GM18909 (cell line): ENCODE data around the gene KLHL5.
"Not testable (repeated sequence)": the region's sequence is repeated elsewhere in the genome, so short reads cannot be mapped to it uniquely, and the experiment has no call there.

Source experiments
- ATAC-seq: cut with Tn5 transposase; IDR thresholded peaks from one replicate; pipeline ENCODE4 v1.9.1; 2021; ENCODE audit warnings: mild to moderate bottlenecking; ENCODE audit not compliant: unreplicated experiment, poor library complexity

Gene KLHL5, protein sequence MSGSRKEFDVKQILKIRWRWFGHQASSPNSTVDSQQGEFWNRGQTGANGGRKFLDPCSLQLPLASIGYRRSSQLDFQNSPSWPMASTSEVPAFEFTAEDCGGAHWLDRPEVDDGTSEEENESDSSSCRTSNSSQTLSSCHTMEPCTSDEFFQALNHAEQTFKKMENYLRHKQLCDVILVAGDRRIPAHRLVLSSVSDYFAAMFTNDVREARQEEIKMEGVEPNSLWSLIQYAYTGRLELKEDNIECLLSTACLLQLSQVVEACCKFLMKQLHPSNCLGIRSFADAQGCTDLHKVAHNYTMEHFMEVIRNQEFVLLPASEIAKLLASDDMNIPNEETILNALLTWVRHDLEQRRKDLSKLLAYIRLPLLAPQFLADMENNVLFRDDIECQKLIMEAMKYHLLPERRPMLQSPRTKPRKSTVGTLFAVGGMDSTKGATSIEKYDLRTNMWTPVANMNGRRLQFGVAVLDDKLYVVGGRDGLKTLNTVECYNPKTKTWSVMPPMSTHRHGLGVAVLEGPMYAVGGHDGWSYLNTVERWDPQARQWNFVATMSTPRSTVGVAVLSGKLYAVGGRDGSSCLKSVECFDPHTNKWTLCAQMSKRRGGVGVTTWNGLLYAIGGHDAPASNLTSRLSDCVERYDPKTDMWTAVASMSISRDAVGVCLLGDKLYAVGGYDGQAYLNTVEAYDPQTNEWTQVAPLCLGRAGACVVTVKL

DNA sequence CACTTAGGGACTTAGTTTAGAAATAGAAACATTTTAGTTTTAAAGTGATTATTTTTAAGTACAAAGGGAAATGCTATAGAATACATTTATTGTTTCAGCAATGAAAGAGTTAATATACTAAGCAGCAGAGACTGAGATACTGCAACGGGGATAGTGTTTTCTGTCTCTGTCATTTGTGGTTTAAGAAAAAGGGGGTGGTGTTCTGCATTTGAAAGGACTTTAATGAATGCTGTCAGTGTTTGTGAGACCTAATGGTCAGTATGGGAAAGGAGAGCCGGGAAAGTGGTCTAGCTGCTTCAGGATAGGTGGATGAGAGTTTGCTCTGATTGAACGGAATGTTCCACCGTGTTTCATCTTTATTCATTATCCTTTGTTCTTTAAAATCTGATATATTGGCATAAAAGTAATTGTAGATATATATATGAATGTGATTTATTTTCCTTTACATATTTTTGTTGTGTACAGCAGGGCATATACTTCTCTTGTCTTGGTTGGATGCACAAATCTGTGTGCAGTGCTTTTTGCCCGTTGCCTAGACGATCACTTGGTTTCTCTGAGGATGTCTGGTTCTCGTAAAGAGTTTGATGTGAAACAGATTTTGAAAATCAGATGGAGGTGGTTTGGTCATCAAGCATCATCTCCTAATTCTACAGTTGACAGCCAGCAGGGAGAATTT is at the start of gene KLHL5:
KLHL5 (plus strand) TSS at position 139 of the 676 bp plus-strand sequence; CDS start at position 560, 421 bp downstream.
- ATAC-seq, result no peak

DNA sequence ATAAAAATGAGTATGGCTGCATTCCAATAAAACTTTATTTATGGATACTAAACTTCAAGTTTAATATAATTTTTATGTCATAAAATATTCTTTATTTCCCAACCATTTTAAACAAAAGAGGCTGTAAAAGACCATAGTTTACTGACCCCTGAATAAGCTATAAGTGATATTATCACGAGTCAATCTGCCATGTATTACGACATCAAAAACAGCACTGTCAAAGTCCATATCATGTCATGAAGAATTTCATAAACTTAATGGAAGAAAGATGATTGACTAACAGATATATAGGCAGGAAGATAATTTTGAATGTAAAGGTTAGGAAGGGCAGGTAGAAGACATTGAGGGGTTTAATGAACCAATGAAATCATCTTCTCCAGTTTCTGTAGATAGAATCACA is 48.0 kb upstream of the KLHL5 start:
- no peak for ATAC-seq

DNA sequence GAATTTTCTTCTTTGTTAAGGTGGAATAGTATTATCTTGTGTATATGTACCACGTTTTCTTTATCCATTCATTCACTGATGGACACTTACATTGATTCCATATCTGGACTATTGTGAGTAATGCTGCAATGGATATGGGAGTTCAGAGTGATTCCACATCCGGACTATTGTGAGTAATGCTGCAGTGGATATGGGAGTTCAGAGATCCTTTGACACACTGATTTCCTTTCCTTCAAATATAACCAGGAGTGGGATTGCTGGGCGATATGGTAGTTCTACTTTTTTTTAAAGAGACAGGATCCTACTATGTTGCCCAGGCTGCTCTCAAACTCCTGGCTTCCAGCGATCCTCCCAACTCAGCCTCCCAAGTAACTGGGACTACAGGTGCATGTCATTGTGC is 41.9 kb upstream of the KLHL5 start:
- ATAC-seq, result no peak

DNA sequence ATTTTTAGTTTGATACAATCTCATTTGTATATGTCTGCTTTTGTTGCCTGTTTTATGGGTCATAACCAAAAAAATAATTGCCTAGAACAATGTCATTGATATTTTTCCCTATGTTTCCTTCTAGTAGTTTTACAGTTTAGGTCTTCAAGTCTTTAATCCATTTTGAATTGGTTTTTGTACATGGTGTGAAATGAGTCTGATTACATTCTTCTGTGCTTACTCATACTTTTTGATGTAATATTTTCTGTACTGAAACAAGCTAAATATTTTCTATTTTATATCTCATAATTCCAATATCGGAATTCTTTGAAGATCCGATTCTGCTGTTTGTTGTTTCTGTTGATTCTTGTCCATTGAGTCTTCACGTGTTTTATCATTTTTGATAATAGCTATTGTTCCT is 40.4 kb upstream of the KLHL5 start:
- no peak for ATAC-seq

DNA sequence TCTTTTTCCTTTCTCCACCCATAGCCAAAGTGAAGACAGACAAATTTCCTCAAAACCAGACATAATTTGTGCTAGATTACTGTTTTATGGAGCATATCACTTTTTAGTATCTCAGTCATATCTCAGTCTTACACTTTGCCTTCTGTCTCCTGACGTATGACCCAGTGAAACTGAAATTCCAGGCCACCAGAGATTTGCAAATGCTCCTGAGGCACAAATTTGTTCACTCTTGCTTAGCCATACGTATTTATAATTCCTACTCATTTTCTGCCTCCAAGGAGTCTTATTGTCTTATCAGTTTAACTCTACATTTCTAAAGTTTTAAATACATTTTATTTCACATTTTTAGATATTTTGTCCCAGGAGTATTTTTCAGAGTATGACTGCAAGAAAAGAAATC is 39.8 kb upstream of the KLHL5 start:
- ATAC-seq, result no peak

DNA sequence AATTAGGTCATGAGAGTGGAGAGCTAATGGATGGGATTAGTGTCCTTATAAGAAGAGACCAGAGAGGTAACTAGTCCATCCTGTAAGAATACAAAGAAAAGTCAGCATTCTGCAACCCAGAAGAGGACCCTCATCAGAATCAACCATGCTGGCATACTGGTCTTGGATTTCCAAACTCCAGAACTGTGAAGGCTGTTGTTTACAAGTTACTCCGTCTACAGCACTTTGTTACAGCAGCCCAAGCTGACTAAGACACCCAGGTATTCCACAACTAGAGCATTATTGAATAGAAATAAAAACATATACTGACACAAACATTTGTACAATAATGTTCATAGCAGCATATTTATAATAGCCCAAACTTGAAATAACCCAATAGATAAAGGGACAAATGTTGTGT is 39.0 kb upstream of the KLHL5 start:
- no peak for ATAC-seq

DNA sequence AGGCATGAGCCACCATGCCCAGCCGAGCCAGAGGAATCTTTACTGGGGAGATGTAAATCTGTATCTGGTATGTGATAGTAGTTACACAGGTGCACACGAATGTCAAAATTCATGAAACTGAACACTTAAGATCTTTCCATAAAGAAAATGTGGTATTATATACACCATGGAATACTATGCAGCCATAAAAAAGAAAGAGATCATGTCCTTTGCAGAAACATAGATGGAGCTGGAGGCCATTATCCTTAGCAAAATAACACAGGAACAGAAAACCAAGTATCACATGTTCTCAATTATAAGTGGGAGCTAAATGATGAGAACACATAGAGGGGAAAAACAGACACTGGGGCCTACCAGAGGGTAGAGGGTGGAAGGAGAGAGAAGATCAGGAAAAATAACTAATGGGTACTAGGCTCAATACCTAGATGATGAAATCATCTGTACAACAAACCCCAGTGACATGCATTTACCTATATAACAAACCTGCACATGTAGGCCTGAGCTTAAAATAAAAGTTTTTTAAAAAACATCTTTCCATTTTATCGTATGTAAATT is 37.6 kb upstream of the KLHL5 start:
- ATAC-seq, result no peak

DNA sequence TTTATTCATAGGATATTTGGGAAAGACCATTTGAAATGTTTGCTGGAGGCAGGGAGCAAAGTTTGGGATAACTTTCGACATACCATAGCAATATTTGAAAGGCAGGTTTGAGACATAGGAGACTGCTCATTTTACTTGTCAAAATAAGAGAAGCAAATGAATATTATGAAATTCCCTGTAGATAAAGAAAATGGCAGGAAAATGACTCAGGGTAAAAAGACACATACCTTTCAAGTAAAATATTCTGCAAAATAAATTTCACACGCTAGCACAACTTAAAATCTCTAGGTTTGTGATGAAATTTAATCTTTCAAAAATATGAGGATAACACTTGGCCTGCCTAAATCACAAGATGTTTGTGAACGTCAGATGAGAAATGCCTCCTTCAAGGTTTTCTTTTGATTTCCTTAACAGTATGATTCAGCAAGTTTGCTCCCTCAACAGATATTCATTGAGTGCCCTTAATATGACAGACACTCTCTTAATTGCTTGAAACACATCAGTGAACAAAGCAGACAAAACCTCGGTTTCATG is 36.4 kb upstream of the KLHL5 start:
- ATAC-seq, result no peak

DNA sequence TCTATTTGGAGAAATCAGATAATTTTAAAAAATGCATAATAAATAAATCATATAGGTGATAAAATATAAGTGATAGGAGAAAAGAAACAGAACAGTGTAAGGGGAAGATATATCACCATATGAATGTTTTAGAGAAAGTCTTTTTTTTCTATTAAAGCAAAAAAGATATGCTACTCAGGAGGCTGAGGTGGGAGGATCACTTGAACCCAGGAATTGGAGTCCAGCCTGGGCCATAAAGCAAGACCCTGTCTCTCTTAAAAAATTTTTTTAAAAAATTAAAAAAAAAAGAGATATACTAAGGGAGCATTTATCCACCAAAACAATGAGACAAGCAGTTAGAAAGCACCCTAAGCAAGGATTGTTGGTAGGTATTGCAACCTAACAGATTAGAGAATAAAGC is 35.9 kb upstream of the KLHL5 start:
- no peak for ATAC-seq

DNA sequence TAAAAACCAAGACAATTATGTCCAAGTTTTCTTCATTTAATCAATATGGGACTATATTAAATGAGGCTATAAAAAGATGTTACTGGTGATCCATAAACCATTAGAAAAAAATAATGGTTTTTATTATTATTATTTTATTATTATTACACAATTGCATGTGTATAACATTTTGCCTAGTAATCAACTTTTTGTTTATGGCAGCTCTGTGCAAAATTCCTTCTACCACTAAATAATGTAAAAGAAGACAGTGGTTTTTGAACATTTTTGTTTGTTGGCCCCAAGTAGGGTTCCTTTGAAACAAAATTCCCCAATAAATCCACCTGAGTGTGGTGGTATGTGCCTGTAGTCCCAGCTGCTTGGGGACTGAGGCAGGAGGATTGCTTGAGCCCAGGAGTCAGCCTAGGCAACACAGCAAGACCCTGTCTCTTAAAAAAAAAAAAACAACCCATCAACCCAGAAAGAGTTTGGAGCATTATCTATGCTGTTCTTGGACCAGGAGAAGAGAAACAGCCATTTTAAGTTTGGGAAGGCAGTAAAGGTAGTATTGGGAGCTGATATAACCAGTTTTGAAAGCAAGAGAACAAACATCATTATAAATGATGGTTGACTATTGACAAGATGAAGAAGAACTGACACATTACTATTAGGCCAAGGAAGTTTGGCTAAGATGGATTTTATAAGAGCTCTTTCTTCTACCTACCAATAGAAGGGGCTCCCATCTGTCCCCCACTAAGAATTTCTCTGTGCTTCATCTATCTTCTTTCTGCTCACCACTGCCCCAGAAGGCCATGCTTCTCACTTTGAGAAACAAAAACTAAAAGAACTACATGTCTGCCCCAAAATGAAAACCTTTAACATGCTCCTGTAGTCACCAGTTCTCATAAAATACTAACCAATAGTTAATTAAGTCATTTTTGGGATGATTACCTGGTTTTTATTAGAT is 32.0 kb upstream of the KLHL5 start:
- no peak for ATAC-seq

DNA sequence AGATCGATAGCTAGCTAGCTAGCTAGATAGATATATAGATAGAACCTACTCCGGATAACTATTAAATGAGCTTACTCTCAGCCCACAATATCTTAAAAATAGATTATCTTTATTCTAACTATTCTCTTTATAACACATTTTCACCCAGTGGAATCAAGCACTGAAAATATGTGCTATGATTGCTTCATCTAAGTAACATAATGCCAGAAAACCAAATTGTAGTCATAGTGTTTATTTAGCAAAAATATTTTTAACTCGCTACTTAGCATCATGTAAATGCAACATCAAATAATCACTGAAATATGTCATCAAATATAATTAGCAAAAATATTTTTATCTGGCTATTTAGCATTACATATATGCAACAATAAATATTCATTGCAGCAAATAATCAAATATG is 31.3 kb upstream of the KLHL5 start:
- no peak for ATAC-seq

DNA sequence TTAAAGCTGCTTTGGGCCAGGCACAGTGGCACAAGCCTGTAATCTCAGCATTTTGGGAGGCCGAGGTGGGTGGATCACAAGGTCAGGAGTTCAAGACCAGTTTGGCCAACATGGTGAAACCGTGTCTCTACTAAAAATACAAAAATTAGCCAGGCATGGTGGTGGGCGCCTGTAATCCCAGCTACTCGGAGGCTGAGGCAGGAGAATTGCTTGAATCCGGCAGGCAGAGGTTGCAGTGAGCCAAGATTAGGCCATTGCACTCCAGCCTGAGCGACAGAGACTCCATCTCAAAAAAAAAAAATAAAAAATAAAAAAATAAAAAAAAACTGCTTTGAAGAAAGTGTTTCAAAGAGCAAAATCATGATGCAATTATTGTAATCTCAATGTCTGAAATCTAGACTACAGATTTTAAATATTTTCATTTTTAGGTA is 30.4 kb upstream of the KLHL5 start:
- ATAC-seq, result not testable (repeated sequence)

DNA sequence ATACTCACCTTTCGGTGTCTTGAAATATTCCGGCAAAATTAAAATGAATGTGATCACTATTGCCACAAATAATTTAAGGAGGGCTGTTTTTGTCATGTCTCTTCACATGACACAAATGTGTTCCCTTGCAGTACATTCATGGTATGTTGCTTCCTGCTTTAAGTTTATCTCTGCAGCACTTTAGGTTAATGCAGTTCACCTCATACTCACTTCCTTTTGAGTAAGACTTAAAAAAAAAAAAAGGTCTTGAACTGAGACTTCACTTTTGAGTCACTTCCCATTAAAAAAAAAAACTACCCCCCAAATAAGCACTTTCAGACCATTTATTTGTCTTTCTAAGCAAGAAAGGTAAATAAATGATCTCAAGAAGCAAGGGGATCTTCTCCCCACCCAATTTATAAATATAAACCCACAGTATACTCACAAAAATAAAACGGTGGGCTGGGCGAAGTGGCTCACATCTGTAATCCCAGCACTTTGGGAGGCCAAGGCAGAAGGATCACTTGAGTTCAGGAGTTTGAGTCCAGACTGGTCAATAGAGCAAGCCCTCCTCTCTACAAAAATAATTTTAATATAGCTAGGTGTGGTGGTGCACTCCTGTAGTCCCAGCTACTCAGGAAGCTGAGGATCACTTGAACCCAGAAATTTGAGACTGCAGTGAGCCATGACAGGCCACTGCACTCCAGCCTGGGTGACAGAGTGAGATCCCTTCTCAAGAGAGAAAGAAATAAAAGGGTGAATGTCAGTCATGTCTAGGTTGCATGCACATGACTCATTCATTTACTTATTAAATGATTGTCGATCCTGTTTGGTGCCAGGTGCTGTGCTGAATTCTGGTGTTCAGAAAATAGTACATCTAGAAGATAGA is 29.6 kb upstream of the KLHL5 start, which contains the start of gene TMEM156:
TMEM156 (minus strand) TSS at position 192 of the 868 bp plus-strand sequence; CDS start at position 96, 96 bp downstream.
- peak; percentile 70 for ATAC-seq

DNA sequence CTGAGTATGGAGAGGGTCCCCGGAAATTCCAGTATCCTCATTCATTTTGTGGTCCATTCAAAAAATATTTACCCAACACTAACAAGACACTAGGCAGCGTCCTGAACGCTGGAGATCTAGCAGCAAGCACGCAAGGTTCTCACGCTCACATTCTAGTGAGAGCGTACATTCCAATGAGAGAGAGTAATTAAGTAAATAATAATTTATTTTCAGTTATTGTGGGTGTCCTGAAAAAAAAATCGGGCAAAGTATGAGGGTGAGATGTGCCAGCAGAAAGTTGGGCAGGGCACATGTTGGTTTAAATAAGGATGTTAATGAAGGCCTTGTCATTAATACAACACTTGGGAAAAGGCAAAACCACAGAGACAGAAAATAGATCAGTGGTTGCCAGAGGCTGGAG is 25.9 kb upstream of the KLHL5 start:
- ATAC-seq, result no peak

DNA sequence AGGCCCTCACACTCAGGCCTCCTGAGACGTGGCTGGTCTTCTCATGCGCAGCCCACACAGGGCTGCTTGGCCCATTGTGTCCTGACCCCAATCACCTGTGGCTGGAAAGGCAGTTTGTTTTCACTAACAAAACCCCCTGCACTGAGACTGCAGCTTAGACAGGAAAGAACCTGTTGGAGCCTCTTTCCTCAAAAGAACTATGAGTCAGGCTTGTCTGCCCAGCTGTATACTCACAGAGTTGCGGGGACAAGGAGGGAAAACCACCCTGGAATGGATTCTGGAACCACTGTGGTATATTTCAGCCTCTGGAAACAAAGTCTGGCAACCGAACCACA is 24.6 kb upstream of the KLHL5 start:
- ATAC-seq, result no peak

DNA sequence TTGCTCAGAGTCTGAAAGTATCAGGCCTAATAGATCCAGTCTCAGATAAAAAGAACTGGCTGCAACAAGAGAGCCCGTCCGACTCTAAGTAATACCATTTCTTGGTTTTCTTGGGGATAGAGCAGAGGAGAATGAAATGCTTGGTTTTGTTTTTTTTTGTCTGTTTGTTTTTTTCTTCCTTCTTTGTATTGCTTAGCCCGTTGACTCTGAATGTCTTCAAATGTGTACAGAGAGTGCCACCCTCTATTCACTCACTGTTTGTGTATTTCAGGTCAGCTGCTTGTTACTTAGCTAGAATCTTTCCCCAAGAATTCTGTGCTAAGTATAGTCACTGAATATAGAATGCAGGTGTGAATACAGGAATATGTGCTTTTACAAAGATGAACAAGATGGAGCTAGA is 24.1 kb upstream of the KLHL5 start:
- ATAC-seq, result no peak

DNA sequence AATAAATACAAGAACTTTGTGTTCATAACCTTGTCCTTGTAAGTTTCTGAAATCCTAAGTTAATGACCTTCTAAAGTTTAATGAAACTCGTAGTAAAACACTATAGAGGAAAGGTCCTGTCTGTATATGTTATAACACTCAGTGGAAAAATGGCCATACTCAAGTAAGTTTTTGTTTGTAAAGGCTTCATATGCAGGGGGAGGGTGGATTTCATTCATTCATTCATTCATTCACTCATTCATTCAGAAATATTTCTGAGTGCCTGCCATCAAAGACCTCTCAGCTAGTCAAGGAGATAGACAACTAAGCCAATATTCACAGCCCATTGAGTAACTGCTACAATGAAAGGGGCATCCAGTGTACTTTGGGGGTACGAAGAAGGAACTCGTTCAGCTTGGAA is 22.9 kb upstream of the KLHL5 start:
- ATAC-seq, result no peak

DNA sequence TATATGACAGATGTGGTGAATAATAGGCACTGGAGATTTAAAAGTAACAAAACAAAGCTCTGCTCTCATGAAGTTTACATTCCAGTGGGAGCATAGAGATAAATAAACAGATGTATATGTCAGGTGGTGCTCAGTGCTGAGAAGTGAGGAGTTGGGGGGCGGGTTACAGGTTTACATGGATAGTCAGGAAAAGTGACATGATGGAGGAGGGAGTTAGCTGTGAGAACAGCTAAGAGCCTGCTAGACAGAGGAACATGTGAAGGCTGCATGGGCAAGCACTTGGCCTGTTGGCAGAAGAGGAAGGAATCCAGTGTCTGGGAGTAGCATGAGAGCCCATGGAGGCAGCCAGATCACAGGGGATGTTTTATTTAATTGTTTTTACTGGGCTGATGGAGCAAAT is 19.7 kb upstream of the KLHL5 start:
- no peak for ATAC-seq
